Activated T-cell treated with anti-CD3 and anti-CD28 coated beads, Interleukin-2, amount 50 U/mL, for 1 hour (primary cell): ENCODE results near the gene NME3.

Source experiments
- DNase-seq: peaks from one replicate; pipeline ENCODE4 v3.0.0-alpha.2; 2020

The NME3 gene

DNA sequence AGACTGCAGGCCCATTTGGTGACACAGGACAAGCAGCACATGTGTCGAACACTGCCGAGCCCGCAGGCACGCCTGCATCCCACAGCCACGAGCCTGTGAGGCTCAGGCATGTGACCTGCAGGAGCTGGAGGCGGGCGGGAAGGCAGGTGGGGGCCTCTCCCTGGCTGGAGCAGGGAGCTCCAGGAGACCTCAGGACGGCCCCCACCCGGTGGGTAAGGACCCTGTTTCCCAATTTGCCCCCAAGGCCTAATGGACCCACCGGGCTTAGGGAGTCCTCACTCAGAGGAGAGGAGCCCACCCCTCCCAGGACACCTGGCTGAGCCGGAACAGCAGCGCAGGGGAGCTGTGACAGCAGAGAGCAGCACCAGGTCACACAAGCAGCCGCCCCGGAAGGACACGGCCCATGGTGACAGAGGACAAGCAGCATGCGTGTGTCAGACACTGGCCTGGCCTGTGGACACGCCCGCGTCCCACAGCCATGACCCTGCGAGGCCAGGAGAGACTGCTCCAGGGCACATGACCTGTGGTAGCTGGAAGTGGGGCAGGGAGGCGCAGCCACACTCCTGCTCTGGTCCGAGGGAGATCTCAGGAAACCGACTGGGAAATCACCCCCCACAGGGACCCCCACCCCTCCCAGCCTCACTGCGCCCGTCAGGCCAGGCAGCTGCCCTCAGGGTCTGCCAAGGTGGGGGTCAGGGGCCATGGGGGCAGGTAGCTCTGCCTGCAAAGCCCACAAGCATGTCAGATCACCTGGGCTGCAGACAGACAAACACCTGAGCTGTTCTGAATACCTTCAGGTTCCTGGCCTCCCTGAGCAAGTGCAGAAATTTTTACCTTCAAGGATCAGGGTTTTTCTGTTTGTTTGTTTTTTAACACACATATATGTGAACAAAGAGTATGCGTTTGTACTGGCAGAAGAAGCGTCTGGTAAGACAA, 8.7 kb upstream of the NME3 start:
- DNase-seq: no peak

DNA sequence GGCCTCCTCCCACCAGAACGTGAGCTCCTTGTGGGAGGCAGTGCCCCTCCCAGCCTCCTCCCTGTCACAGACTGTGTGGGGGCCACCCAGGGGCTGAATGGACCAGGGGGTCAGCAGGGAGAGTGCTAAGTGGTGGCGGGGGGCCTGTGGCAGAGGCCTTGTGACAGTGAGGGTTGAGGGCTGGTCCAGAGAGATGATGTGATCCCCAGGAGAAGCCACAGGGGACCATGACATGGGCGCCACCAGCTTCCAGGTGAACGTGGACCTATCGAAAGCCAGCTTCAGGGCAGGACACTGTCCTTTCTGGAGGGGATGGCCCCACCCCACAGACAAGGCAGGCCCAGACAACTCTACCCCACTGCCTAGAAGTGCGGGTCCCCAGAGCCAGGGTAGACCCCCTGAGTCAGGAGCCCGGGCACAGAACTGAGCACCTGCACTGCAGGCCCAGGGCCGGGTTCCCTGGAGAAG, 7.9 kb upstream of the NME3 start:
- no peak for DNase-seq

DNA sequence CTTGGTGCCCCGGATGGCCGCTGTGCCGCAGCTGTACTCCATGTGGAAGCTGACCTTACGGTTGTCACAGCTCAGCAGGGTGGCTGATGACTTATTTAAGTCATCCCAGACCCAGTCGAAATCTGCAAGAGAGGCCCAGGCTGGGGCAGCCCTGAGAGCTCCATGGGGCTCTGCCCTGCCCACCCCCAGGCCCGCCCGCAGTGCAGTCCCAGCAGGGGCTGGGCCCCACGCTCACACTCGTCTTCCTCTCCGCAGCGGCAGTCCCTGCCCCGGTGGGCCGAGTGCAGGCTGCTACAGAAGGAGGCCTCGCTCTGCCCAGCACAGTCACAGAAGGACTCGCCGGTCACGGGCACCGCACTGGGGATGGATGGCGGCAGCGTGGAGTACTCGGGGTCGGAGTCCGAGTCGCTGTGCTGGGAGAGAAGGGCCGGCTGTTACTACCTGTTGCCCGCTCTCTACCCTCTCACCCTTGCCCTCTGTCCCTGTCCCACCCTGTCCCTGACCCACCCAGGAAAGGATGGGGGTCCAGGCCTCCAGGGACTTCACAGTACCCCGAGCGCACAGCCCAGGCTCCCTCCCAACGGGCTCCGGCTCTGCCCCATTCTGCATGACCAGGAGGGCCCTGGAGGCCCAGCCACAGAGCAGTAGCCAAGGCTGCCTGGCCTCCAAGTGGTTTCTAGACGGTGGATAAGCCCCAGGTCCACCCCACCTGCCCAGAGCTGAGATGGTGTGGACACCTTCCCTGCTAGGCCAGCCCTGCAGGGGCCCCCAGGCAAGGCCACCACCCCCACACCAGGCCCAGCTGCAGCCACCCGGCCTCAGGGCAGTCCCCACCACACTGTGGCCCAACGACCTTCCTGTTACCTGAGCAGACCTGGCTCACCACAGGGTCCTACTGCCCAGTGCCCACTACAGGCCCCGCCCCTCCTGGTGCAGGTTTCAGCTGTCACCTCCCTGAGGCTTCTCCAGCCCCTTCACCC, 7.1 kb upstream of the NME3 start:
- DNase-seq: no peak

DNA sequence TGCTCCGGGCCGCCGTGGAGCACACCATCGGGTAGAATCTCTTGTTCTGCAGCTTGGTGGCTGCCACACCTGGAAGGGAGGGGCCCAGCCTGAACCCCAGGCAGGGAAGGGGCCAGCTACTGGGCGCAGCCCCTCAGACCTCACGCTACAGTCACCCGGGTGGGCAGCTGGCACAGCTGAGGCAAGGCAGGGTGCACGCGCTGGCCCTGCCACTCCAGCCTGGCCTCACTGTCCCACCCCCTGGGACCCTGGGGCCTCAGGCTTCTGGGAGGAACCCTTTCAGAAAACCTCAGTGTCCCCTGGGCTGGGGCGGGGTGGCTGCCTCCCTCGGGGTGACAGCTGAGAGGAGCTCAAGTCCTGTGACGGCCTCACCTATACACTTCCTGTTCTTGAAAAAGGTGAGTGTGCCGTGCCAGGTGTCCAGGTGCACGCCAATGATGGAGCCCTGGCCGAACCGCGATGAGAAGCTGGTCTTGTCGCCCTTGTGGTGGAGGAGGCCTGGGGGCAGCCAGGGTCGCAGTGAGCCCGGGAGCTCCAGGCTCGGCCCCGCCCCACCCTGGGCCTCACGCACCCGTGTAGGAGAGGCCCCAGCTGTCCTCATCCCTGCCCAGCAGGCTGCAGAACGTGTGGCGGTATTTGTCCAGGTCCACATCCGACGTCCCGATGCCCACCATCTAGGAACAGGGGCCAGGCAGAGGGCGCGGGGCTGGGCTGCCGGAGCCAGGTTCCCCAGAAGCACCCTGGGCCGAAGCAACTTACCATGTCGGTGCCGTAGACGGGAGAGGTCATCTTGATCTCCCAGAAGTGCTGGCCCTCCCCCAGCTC, 6.2 kb upstream of the NME3 start:
- DNase-seq: no peak

DNA sequence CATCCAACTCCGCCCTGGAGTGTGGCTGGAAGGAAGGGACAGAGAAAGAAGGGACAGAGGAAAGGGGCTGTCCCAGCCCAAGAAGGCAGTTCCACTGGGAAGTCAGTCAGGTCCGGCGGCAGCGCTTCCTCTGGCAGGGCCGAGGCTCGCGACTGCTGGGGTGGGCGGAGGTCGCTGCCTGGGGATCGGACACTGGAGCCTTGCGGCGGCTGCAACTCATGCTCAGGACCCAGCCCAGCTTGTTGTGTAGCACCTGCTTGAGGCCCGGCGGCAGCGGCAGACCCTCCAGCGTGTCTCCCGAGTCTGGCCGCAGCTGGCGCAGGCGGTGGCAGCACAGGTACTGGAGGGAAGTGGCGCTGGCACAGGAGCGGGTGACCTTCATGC, 5.6 kb upstream of the NME3 start:
- no peak for DNase-seq

DNA sequence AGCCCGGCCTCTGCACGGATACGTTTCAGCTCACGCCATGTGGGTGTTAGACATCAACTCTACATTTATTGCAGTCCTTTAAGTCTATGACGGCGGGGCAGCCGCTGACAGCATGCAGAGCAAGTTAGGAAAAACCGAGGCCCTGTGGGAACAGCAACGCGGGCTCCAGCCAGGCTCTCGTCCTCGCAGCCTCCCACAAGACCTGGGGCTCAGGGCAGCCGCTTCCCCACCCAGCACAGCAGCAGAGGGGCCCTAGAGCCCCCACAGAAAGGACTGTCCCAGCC, 5.3 kb upstream of the NME3 start:
- DNase-seq: no peak

DNA sequence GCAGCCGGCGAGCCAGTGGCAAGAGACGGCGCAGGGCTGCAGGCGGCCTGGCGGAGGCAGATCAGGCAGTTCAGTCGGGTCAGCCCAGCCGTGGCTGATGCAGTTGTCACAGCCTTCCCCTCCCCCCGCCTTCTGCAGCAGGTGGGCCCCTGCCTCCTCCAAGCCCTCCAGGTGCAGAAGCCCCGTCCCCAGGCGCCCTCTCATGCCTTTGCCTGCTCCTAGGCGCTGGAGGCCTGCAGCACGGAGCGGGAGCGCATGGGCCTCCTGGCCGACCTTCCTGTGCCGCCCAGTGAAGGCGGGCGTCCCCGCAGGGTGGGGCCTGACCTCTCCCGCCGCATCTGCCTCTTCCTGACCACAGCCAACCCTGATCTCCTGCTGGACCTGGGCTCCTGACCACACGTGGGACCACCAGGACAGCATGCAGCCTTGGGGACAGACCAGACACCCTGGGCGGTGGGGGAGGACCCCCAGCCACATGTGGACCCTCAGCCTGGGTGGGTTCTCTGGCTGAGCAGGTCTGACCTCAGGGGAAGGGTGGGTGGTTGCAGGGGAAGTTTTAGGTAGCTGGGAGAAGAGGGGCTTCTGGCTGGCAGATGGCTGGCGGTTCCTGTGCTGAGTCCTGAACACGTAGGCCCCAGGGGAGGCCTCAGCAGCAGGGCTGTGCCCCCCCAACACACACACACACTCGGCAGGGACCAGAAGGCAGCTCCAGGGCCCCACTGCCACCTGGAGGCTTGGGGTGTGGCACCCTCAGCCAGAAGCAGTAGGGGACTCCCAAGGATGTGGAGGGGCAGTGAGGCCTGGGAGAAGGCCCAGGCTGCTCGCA, 4.7 kb upstream of the NME3 start:
- no peak for DNase-seq

DNA sequence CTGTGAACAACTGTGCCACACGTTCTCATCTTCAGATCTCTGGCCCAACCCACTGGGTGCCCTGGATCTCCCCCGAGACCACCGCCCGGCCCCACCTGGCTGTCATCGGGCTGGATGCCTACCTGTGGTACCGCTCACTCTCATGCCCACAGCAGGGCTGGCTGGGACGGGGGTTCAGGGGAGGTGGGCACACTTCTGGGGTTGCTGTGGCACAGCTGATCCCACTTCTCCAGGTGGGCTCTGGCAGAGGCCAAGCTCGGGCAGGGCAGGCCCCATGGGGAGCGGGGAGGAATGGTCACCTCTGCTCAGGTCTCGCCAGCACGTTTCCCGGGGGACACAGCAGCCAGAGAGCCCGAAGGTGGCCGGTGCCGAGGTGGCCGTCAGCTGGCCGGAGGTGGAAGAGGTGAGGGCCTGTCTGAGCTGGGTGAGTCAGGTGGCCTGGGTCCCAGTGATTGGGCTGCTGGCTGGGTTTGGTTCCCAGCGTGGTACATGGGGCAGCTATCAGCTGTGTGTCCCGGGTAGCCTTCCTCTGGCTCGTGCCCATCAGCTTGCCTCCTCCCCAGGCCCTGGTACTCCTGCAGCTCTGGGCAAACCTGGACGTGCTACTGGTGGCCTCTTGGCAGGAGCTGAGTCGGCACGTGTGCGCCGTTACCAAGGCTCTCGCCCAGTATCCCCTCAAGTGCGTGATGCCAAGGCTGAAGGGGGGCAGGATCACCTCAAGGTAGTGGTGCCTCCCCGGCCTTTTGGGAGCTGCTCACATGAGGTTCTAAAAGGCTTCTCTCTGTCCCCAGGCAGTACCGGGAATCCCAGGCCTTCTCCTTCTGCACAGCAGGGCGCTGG, 3.9 kb upstream of the NME3 start:
- no peak for DNase-seq

DNA sequence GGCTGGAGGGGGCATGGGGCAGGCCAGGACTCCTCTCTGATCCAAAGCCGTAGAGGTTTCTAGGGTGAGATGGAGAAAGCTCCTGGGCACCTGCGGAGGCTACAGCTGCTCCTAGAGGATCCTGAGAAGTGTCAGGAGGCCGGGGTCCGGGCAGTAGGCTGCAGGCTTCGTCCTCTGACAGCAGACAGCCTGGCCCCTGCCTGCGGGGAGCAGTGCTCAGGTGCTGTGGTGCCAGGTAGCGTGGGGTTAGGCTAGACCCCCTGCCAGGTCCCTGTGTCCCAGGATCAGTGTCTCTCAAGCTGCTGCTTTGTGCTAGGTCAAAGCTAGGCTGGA, 3.1 kb upstream of the NME3 start:
- DNase-seq: no peak

DNA sequence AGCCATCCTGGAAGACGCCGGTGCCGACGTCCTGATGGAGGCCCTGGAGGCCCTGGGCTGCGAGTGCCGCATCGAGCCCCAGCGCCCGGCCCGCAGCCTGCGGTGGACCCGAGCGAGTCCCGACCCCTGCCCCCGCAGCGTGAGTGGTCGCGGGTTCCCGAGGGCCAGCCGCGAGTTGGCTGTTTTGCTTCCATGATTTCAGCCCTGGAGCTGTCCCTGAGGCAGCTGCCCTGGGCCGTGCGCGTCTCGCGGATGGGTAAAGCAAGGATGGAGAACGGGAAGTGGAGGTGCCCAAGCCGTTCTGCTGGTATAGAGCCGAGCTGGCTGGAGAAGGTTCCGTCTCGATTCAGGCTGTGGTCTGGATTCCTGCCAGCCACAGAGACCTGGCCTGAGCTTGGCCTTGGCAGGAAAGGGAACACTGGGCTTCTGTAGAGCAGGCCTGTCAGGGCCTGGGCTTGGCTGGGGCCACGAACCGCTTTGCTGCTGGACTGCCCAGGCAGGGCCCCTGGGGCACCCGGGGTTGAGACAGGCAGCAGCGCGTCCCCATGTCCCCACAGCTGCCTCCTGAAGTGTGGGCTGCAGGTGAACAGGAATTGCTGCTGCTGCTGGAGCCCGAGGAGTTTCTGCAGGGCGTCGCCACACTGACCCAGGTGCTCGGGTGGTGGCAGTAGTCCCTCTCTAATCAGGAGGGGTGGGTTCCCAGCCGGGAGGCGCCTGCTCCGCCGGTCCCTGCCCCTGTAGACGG, 2.5 kb upstream of the NME3 start:
- no peak for DNase-seq

DNA sequence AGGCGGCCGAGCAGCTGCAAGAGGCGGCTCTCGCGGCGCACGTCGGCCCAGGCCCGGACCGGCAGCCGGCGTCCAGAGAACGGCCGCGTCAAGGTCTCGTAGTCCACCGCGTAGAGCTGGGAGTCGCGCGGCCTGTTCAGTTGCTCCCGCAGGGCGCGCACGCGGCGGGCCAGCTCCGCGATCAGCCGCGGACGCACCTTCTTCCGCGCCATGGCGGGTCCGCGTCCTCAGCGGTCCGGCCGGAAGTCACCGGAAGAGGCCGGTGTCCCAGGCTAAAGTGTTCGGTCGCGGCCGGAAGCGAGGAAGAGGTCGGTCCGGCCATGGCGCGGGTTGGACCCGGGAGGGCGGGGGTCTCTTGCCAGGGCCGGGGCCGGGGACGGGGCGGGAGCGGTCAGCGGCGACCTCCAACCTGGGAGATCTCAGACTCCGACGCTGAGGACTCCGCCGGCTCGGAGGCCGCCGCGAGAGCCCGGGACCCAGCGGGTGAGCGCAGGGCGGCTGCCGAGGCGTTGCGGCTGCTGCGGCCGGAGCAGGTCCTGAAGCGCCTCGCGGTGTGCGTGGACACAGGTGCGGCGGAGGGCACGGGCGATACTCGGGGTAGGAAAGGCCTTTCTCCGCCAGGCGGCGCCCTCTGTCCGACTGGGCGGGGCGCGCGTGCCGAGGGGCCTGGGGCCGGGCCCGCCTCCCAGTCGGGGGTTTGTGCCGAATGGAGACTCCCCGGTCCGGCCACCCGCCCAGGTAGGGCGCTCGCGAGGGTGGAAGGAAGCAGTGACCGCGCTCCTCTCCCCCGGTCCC, 1.8 kb upstream of the NME3 start, which contains the start of gene MRPS34:
Gene MRPS34 (minus strand): TSS at position 227 of the 795 bp plus-strand sequence. CDS start 15 bp downstream, at position 212.
- DNase-seq: peak; percentile 81

DNA sequence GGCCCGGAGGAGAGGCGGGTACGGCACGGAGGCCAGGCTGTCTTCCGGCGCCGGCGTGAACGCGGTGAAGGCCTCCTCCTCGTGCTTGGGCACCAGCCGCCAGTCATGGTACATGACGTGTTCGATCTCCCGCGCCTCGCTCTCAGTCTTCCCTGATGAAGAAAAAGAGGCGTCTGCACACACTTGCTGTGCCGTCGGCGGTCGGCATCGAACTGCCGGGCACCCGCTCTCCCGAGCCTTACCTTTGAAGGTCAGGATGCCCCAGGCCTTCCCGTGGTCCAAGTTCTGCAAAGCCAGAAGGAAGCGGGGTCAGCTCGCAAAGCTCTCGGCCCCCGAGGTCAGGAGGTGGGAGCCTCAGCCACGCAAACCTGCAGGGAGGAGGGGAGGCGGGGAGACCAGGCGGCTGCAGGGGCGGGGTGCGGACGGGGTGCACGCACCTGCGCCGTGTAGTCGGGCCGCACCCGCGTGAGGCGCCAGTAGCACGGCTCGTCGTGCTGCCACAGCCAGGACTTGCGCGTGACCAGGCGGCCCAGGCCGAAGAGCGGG, 1.1 kb upstream of the NME3 start, which contains the start of gene EME2:
Gene EME2 (plus strand): TSS at position 449 of the 546 bp plus-strand sequence. CDS start 418 bp downstream, outside the sequence.
- DNase-seq: no peak

DNA sequence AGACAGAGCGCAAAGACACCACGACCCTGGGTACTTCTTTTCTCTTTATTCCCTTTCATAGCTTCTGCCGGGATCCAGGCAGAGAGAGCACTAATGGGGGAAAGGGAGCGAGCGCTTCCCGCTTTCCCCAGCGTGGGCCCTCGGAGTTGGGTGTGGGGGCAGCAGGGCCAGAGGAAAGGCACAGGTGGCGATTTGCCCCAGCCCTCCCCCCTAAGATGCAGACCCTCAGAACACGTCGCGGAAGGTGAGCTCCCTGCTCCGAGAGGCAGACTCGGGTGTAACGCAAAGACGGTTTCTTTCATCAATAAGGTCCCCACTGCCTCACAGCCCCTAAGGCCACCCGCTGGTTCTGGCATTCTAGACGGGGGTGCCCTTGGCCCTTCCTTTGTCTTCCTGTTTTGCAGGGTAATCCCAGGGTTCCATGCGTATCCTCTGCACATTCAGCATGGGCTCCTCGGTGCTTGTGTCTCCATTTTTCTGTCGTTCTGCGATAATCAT, 570 bp upstream of the NME3 start:
- DNase-seq: peak; percentile 34

DNA sequence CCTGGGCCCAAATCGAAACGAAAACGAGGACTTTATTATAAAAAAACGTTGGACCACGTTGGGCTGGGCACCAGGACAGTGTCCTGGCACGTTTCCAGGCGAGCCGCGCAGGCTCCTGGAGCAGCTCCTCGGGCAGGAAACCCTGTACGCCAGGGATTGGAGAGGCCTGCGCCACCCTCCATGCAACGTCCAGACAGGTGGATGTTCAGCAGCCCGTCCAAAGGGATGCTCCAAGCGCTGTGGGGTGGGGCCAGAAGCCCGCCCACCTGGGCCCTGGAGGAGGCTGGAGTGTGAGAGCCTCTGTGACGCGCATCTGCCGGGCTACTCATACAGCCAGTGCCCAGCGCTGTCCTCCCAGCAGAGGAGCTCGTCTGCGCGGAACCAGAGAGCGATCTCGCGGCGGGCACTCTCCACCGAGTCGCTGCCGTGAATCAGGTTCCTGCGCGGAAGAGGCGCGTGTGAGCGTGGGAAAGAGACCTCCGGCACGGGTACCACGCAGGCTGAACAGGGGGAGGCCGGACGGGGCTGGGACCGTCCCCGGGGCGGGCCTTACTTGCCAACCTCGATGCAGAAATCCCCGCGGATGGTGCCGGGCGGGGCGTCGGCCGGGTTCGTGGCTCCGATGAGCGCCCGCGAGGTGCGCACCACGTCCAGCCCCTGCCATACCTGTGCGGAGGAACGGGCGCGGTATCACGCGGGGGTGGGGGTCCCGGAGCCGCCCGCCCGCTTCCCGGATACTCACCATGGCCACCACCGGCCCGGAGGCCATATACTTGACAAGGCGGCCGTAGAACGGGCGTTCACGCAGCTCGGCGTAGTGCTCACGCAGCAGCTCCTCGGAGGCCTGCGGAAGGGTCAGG, 785 bp downstream of the NME3 start:
- DNase-seq: peak; percentile 66

DNA sequence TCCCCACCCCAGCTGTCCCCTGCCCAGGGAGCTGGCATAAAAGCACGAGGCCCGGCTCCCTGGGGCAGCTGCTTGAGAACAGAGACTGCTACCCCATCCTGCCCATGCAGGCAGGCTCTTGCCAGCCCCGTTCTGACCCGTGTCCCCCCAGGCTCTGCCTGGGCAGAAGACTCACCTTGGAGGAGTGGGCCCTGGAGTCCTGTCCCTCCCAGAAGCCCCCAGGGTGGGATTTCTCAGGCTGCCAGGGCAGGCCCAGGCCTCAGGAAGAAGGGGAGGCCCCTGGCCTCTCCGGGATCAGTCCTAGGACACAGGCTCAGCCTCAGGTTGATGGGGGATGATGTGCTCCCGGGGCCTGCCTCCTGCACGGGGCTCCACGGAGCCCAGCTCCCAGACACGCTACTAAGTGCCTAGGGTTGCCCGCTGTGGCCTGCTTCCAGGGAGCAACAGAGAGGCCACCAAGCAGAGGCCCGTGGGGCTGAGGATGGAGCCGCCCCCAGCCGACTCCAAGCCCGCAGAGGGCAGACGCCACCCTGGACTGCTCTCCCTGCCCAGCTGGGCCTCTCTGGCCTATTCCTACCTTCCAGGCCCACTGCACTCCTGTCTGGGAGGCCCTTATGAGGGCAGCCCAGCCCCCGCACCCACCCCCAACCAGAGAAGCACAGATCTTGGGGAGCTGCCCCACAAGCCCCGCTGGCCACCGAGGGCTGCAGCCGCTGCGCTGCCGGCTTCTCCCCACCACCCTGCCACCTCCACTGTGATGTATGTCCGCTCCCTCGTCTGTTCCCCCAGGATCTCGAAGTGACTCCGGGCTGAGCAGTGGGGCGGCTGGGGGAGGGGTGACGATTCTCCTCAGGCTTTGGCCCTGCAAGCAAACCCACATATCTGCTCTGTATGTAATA, 1.7 kb downstream of the NME3 start:
- DNase-seq: no peak

DNA sequence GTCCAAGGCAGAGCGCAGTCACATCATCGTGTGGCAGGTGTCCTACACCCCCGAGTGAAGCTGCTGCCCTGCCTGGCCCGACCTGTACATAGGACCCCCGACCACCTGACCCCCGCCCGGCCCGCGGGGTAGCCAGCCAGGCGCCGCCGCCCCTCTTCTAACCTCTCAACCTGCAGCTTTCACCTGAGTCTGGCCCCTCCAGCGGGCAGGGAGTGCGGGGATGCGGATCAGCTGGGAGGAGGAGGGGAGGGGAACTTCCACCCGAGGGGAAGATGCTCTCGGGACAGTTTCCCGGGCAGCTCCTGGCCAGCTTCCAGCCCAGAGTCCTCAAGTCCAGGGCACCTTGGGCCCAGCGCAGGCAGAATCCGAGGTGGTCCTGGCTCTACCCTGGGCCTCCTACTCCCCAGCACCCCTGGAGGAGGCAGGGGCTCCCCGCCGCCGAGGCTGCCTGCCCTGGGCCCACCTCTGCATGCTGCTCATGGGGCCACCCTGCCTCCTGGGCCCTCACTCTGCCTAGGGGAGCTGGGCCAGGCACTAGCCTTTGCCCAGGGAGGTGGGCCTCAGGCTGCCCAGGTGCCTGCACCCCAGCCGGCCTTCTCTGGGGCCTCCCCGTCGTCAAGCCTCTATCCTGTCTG, 2.5 kb downstream of the NME3 start:
- DNase-seq: no peak
